ENCODE measurements around the gene BPIFB2.
"Not testable (repeated sequence)": the region's sequence is repeated elsewhere in the genome, so short reads cannot be mapped to it uniquely, and the experiment has no call there.

The BPIFB2 gene

GRCh38 chr20:33042430-33042829 is 34.9 kb downstream of the BPIFB2 start:
- no peak for DNase-seq (ENCODE audit: low spot score)

- no peak for DNase-seq (ENCODE audit: low spot score)
Measured at GRCh38 chr20:33042983-33043730, 35.7 kb downstream of the BPIFB2 start.

GRCh38 chr20:33043731-33044181 is 36.3 kb downstream of the BPIFB2 start:
- no peak for DNase-seq (ENCODE audit: low spot score)

GRCh38 chr20:33045129-33045721 is 37.7 kb downstream of the BPIFB2 start:
- not testable (repeated sequence) for DNase-seq (ENCODE audit: low spot score)

GRCh38 chr20:33046412-33046811 is 38.9 kb downstream of the BPIFB2 start:
- DNase-seq (ENCODE audit: low spot score) = no peak

- DNase-seq (ENCODE audit: low spot score) = no peak
Measured at GRCh38 chr20:33051333-33051732, 43.8 kb downstream of the BPIFB2 start.

GRCh38 chr20:33053291-33054106 is 46.0 kb downstream of the BPIFB2 start, which contains the start of gene BPIFB3:
BPIFB3 (plus strand) TSS chr20:33053903; CDS start chr20:33055436, 1,533 bp downstream.
- DNase-seq (ENCODE audit: low spot score) = no peak

- DNase-seq (ENCODE audit: low spot score) = no peak
Measured at GRCh38 chr20:33054381-33054780, 46.9 kb downstream of the BPIFB2 start.

- no peak for DNase-seq (ENCODE audit: low spot score)
Measured at GRCh38 chr20:33054791-33055190, 47.3 kb downstream of the BPIFB2 start.

GRCh38 chr20:33059136-33059535 is 51.6 kb downstream of the BPIFB2 start:
- DNase-seq (ENCODE audit: low spot score) = no peak

GRCh38 chr20:33059741-33060390 is 52.4 kb downstream of the BPIFB2 start:
- no peak for DNase-seq (ENCODE audit: low spot score)

GRCh38 chr20:33061658-33062028 is 54.1 kb downstream of the BPIFB2 start:
- DNase-seq (ENCODE audit: low spot score) = no peak

- no peak for DNase-seq (ENCODE audit: low spot score)
Measured at GRCh38 chr20:33062105-33062824, 54.8 kb downstream of the BPIFB2 start.

- DNase-seq (ENCODE audit: low spot score) = no peak
Measured at GRCh38 chr20:33062825-33063149, 55.3 kb downstream of the BPIFB2 start.

GRCh38 chr20:33063271-33063670 is 55.8 kb downstream of the BPIFB2 start:
- no peak for DNase-seq (ENCODE audit: low spot score)

- DNase-seq (ENCODE audit: low spot score) = no peak
Measured at GRCh38 chr20:33064572-33065287, 57.2 kb downstream of the BPIFB2 start.

GRCh38 chr20:33065785-33066184 is 58.3 kb downstream of the BPIFB2 start:
- DNase-seq (ENCODE audit: low spot score) = no peak

- no peak for DNase-seq (ENCODE audit: low spot score)
Measured at GRCh38 chr20:33067806-33068205, 60.3 kb downstream of the BPIFB2 start.

- DNase-seq (ENCODE audit: low spot score) = no peak
Measured at GRCh38 chr20:33068251-33068939, 60.9 kb downstream of the BPIFB2 start.

GRCh38 chr20:33069673-33070072 is 62.2 kb downstream of the BPIFB2 start:
- DNase-seq (ENCODE audit: low spot score) = no peak

All from CD4-positive, alpha-beta T cell treated with Interleukin-15 for 4 hours (primary cell).